Measurements from ENCODE around the gene ZSCAN23. TPM values are rescaled to one million over a fixed set of nuclear protein-coding genes. Genes with fewer than 3 reads are reported as not detected.

Gene ZSCAN23
- total and polyA plus RNA-seq, 9 of the 15 experiments (the other 6 are each of a cell fraction or from before 2014, with no cell fraction given): 0.05 to 0.29 (median 0.21) TPM; not detected in 1

GRCh38 chr6:28383235-28384142 is 59.8 kb downstream of the ZSCAN23 start (continued):
- TF ChIP-seq MGA (IDR thresholded peaks at IDR 0.05) (peak; percentile 97), SMAD4 (CRISPR knock-in tag; conservative IDR thresholded peaks at IDR 0.05) (0 out of 2 replicates have a peak, but pooled peaks have one; percentile 43), FUS (optimal IDR thresholded peaks at IDR 0.05; ENCODE audit: low read depth, low read length) (no peak), KDM5B (IDR thresholded peaks at IDR 0.05; ENCODE audit: insufficient replicate concordance, low read depth, low read length) (no peak), ETS2 (tag; IDR thresholded peaks at IDR 0.05; ENCODE audit: borderline replicate concordance, poor library complexity, severe bottlenecking) (no peak), ELF4 (CRISPR knock-in tag; IDR thresholded peaks at IDR 0.05) (no peak), ATF1 (CRISPR knock-in tag; IDR thresholded peaks at IDR 0.05) (no peak), ATF1 (tag; IDR thresholded peaks at IDR 0.05) (peak; percentile 85), ZC3H8 (IDR thresholded peaks at IDR 0.05) (no peak), SRSF1 (IDR thresholded peaks at IDR 0.05; ENCODE audit: low read depth, low read length) (no peak), GTF2F1 (IDR thresholded peaks at IDR 0.05; ENCODE audit: low read depth, low read length) (peak; percentile 52; the same call in 1 of the 2 replicates), L3MBTL2 (IDR thresholded peaks at IDR 0.05) (peak; percentile 98), PHF8 (IDR thresholded peaks at IDR 0.05; ENCODE audit: borderline replicate concordance, low read length) (0 out of 2 replicates have a peak, but pooled peaks have one; percentile 8)
- TF ChIP-seq, protein P1, sequence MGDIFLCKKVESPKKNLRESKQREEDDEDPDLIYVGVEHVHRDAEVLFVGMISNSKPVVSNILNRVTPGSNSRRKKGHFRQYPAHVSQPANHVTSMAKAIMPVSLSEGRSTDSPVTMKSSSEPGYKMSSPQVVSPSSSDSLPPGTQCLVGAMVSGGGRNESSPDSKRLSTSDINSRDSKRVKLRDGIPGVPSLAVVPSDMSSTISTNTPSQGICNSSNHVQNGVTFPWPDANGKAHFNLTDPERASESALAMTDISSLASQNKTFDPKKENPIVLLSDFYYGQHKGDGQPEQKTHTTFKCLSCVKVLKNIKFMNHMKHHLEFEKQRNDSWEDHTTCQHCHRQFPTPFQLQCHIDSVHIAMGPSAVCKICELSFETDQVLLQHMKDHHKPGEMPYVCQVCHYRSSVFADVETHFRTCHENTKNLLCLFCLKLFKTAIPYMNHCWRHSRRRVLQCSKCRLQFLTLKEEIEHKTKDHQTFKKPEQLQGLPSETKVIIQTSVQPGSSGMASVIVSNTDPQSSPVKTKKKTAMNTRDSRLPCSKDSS (IDR thresholded peaks at IDR 0.05; ENCODE audit: low read depth, partially characterized antibody): no peak
